WTC11 (cell line): ENCODE measurements around the gene CCDC30.

Experiments
- ATF1 ChIP-seq: sonication (generic); formaldehyde crosslinking; IDR thresholded peaks from 2 replicates; pipeline ENCODE4 v1.8.1; 2023; ENCODE audit warnings: mild to moderate bottlenecking, moderate library complexity, missing genetic modification reagents
- EMX1 ChIP-seq: fragments of 250-450 bp; sonication (Bioruptor Pico); IDR thresholded peaks from 2 replicates; pipeline ENCODE4 v1.8.0; 2021; ENCODE audit warnings: mild to moderate bottlenecking
- ESRRA ChIP-seq: sonication (generic); formaldehyde crosslinking; IDR thresholded peaks from 2 replicates; pipeline ENCODE4 v1.8.1; 2022; ENCODE audit warnings: mild to moderate bottlenecking, missing genetic modification reagents, borderline replicate concordance
- NFE2L1 ChIP-seq: sonication (generic); formaldehyde crosslinking; IDR thresholded peaks from 2 replicates; pipeline ENCODE4 v1.8.1; 2023; ENCODE audit warnings: missing genetic modification reagents
- NR2C2 ChIP-seq: sonication (generic); formaldehyde crosslinking; IDR thresholded peaks from 2 replicates; pipeline ENCODE4 v1.8.0; 2022; ENCODE audit warnings: mild to moderate bottlenecking, missing genetic modification reagents
- SP1 ChIP-seq: sonication (generic); formaldehyde crosslinking; conservative IDR thresholded peaks from 2 replicates; pipeline ENCODE4 v1.8.1; 2022; ENCODE audit warnings: missing genetic modification reagents
- ZNF532 ChIP-seq: fragments of 250-450 bp; sonication (Bioruptor Pico); IDR thresholded peaks from 2 replicates; pipeline ENCODE4 v1.9.0; 2021; ENCODE audit warnings: mild to moderate bottlenecking, borderline replicate concordance
- TF ChIP-seq, protein P1 (sequence below): fragments of 200-600 bp; IDR thresholded peaks from 2 replicates; pipeline ENCODE4 v1.8.0; 2022; ENCODE audit warnings: antibody characterized with exemption

DNA sequence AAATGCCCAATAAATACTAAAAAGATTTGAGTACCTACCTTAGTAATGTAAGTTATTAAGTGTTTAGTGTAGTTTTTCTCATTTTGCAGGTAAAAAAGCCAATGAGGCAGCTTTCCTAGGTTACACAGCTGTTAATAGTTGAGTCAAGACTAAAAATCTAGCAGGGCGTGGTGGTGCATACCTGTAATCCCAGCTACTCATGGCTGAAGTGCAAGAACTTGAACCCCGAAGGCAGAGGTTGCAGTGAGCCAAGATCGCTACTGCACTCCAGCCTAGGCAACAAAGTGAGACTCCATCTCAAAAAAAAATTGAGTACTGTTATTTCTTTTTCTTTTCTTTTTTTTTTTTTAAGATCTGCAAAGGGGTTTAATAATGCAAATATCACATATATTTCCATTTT is 226.8 kb downstream of the CCDC30 start:
- TF ChIP-seq ZNF532 (CRISPR knock-in tag) (no peak), ATF1 (CRISPR knock-in tag) (no peak), NR2C2 (CRISPR knock-in tag) (no peak), SP1 (CRISPR knock-in tag) (no peak), NFE2L1 (CRISPR knock-in tag) (no peak), ESRRA (no peak), EMX1 (CRISPR knock-in tag) (no peak)
- TF ChIP-seq, protein P1, sequence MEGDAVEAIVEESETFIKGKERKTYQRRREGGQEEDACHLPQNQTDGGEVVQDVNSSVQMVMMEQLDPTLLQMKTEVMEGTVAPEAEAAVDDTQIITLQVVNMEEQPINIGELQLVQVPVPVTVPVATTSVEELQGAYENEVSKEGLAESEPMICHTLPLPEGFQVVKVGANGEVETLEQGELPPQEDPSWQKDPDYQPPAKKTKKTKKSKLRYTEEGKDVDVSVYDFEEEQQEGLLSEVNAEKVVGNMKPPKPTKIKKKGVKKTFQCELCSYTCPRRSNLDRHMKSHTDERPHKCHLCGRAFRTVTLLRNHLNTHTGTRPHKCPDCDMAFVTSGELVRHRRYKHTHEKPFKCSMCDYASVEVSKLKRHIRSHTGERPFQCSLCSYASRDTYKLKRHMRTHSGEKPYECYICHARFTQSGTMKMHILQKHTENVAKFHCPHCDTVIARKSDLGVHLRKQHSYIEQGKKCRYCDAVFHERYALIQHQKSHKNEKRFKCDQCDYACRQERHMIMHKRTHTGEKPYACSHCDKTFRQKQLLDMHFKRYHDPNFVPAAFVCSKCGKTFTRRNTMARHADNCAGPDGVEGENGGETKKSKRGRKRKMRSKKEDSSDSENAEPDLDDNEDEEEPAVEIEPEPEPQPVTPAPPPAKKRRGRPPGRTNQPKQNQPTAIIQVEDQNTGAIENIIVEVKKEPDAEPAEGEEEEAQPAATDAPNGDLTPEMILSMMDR: no peak
